GM10847 (cell line): Measurements from ENCODE around the gene PCGF3.

ENCODE experiments used
- POLR2A ChIP-seq: IDR thresholded peaks from 2 replicates; pipeline ENCODE4 v1.6.1; 2011; ENCODE audit not compliant: insufficient read length; ENCODE audit errors: extremely low read depth

Gene PCGF3

GRCh38 chr4:760616-761015 is 55.0 kb downstream of the PCGF3 start:
- TF ChIP-seq POLR2A, result no peak

- no peak for TF ChIP-seq POLR2A
Measured at GRCh38 chr4:761086-761485, 55.5 kb downstream of the PCGF3 start.

GRCh38 chr4:761739-762138 is 56.1 kb downstream of the PCGF3 start:
- no peak for TF ChIP-seq POLR2A

- TF ChIP-seq POLR2A, result no peak
Measured at GRCh38 chr4:762211-763190, 56.9 kb downstream of the PCGF3 start.

- TF ChIP-seq POLR2A, result no peak
Measured at GRCh38 chr4:763191-763810, 57.7 kb downstream of the PCGF3 start.

GRCh38 chr4:763922-764321 is 58.3 kb downstream of the PCGF3 start:
- no peak for TF ChIP-seq POLR2A

GRCh38 chr4:764405-765169 is 59.0 kb downstream of the PCGF3 start:
- TF ChIP-seq POLR2A, result no peak

GRCh38 chr4:766152-766515 is 60.5 kb downstream of the PCGF3 start:
- no peak for TF ChIP-seq POLR2A

GRCh38 chr4:766559-767283 is 61.1 kb downstream of the PCGF3 start:
- TF ChIP-seq POLR2A, result no peak

GRCh38 chr4:768076-768475 is 62.4 kb downstream of the PCGF3 start:
- no peak for TF ChIP-seq POLR2A

- TF ChIP-seq POLR2A, result no peak
Measured at GRCh38 chr4:768995-769394, 63.4 kb downstream of the PCGF3 start.

GRCh38 chr4:769511-769910 is 63.9 kb downstream of the PCGF3 start:
- no peak for TF ChIP-seq POLR2A

GRCh38 chr4:770022-770421 is 64.4 kb downstream of the PCGF3 start:
- no peak for TF ChIP-seq POLR2A

- TF ChIP-seq POLR2A, result no peak
Measured at GRCh38 chr4:771464-771863, 65.8 kb downstream of the PCGF3 start.

- TF ChIP-seq POLR2A, result no peak
Measured at GRCh38 chr4:772118-772517, 66.5 kb downstream of the PCGF3 start.
